Globus pallidus (tissue), 1 donor: ENCODE measurements around the gene DCLK1.

Experiments
- DNase-seq: peaks from one replicate; pipeline ENCODE4 v3.0.0-alpha.2; 2015; ENCODE audit warnings: low spot score

DCLK1 gene

GRCh38 chr13:35947315-35947714, 183.9 kb downstream of the DCLK1 start:
- DNase-seq: no peak

GRCh38 chr13:35945368-35945767, 185.8 kb downstream of the DCLK1 start:
- no peak for DNase-seq

- no peak for DNase-seq
These were observed 189.8 kb downstream of the DCLK1 start for GRCh38 chr13:35941374-35941773.

GRCh38 chr13:35940734-35941133, 190.4 kb downstream of the DCLK1 start:
- no peak for DNase-seq

GRCh38 chr13:35936246-35936978, 194.8 kb downstream of the DCLK1 start:
- DNase-seq: peak; percentile 40

GRCh38 chr13:35930665-35931631, 200.2 kb downstream of the DCLK1 start:
- no peak for DNase-seq

- no peak for DNase-seq
These were observed 203.6 kb downstream of the DCLK1 start for GRCh38 chr13:35927567-35928021.

- DNase-seq: no peak
These were observed 204.2 kb downstream of the DCLK1 start for GRCh38 chr13:35926859-35927530.

GRCh38 chr13:35925669-35926068, 205.5 kb downstream of the DCLK1 start:
- no peak for DNase-seq

- DNase-seq: no peak
These were observed 207.8 kb downstream of the DCLK1 start for GRCh38 chr13:35923347-35923746.

- DNase-seq: no peak
These were observed 210.4 kb downstream of the DCLK1 start for GRCh38 chr13:35920816-35921215.

- no peak for DNase-seq
These were observed 213.1 kb downstream of the DCLK1 start for GRCh38 chr13:35917942-35918645.

GRCh38 chr13:35917252-35917941, 213.8 kb downstream of the DCLK1 start:
- DNase-seq: no peak

- no peak for DNase-seq
These were observed 215.0 kb downstream of the DCLK1 start for GRCh38 chr13:35916146-35916545.

GRCh38 chr13:35914662-35915061, 216.5 kb downstream of the DCLK1 start:
- no peak for DNase-seq

GRCh38 chr13:35912841-35913240, 218.3 kb downstream of the DCLK1 start:
- no peak for DNase-seq

- no peak for DNase-seq
These were observed 221.2 kb downstream of the DCLK1 start for GRCh38 chr13:35909837-35910540.

- DNase-seq: no peak
These were observed 222.1 kb downstream of the DCLK1 start for GRCh38 chr13:35909091-35909490.

GRCh38 chr13:35908226-35908625, 223.0 kb downstream of the DCLK1 start:
- DNase-seq: no peak

- no peak for DNase-seq
These were observed 224.5 kb downstream of the DCLK1 start for GRCh38 chr13:35906636-35907035.
